ENCODE data around the gene ST3GAL5. TPM values are rescaled to one million over a fixed set of nuclear protein-coding genes. Genes with fewer than 3 reads are reported as not detected.

The ST3GAL5 gene
- 2.6 and 29.7 TPM in 2 replicates for total RNA-seq

DNA sequence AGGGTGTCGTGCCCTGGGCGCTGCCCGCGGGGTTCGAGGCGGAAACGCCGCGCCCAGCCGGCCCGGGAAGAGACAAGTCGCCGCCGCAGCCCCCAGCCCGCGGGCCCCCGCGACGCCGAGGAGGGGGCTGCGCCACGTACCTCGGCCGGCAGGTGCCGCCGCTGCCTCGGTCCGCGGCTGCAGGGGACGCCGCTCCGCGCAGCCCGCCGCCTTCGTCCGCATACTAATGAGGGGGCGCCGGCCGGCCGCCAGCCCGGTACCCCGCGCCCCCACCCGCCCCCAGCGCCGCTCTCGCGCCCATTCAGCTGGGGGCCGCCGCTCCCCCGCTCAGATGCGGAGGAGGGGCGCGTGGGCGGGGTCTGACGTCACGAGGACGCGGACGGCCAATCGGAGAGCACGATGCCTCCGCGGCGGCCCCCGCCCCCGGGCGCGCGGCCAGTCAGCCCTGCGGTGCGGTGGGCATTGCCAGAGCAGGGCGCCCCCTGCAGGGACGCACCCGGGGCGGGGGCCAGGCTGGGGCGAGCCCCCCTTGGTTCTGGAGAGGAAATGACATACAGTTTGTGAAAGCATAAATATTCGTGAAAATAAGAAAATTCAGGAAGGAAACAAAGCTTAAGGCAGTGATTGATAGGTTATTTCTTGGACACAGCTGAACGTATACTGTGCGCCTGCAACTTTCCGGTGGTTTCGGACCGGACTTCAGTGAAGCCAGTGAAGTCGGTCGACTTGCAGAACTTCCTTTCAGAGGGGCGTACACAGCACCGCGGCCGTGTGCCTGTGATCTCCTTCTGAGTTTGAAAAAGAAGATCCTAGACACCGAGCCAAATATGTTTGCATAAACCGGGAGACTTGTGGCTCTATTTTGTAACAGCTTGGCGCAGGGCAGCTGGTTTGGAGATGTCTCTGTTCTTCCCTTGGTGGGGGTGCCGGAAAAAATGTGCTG, at the start of gene ST3GAL5:
TSS of gene ST3GAL5 (minus strand) at position 307 of the 943 bp plus-strand sequence. CDS start at position 222, 85 bp downstream.
- no peaks in the 10 kb centered on the region for H3K27me3 ChIP-seq (ENCODE audit: control insufficient read depth, insufficient read depth, low read length)
- H3K36me3 ChIP-seq (ENCODE audit: control insufficient read depth, insufficient read depth, low read length), result no peaks in the 10 kb centered on the region
- FAIRE-seq, result no peak
- peak within 1 kb of the TSS; percentile 56 for H3K4me3 ChIP-seq (ENCODE audit: low read depth, low read length)
- TF ChIP-seq, protein P1, sequence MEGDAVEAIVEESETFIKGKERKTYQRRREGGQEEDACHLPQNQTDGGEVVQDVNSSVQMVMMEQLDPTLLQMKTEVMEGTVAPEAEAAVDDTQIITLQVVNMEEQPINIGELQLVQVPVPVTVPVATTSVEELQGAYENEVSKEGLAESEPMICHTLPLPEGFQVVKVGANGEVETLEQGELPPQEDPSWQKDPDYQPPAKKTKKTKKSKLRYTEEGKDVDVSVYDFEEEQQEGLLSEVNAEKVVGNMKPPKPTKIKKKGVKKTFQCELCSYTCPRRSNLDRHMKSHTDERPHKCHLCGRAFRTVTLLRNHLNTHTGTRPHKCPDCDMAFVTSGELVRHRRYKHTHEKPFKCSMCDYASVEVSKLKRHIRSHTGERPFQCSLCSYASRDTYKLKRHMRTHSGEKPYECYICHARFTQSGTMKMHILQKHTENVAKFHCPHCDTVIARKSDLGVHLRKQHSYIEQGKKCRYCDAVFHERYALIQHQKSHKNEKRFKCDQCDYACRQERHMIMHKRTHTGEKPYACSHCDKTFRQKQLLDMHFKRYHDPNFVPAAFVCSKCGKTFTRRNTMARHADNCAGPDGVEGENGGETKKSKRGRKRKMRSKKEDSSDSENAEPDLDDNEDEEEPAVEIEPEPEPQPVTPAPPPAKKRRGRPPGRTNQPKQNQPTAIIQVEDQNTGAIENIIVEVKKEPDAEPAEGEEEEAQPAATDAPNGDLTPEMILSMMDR (IDR thresholded peaks at IDR 0.05; ENCODE audit: insufficient read depth, low read length, severe bottlenecking), result peak; percentile 58
- peak; percentile 62 for DNase-seq (ENCODE audit: low read depth)

DNA sequence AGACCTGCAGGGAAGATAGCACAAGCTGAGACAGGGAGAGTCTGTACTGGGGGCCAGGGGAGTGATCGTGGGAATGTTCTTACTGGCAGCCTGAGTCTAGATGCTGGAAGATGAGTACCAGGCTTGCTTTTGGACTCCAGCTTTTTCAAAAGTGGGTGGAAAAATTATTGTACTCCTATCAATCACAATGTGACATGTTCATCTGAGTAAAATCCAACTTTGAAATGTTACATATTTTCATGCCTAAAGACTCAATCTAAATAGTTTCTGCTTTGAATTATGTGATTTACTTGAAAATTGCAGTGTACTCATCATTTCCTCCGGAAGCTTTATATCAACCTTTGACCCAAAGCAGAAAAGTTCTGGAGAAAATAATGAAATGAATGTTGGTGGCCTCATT, 49.7 kb upstream of the ST3GAL5 start:
- no peak overlapping the region for H3K4me3 ChIP-seq (ENCODE audit: low read depth, low read length)
- DNase-seq (ENCODE audit: low read depth) (no peak), FAIRE-seq (no peak)
- TF ChIP-seq, protein P1 (IDR thresholded peaks at IDR 0.05; ENCODE audit: insufficient read depth, low read length, severe bottlenecking), result no peak
- H3K27me3 ChIP-seq (ENCODE audit: control insufficient read depth, insufficient read depth, low read length), result no peaks in the 10 kb centered on the region
- H3K36me3 ChIP-seq (ENCODE audit: control insufficient read depth, insufficient read depth, low read length), result no peaks in the 10 kb centered on the region

DNA sequence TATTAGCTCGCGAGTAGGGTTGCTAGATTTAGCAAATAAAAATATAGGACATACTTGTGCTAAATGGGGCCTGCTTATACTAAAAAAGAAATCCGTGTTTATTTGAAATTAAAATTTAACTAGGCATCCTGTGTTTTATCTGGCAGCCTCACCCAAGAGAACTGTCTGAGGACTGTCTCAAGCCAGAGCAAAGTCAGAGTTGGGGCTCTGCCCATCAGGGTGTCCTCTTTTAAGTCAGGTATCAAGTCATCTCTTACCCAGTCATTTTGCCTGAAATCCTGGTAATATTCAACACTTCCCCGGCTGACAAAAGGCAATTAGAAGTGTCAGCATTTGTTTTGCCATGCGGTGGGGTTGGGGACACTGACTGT, 48.3 kb upstream of the ST3GAL5 start:
- Histone ChIP-seq H3K27me3 (ENCODE audit: control insufficient read depth, insufficient read depth, low read length) (no peaks in the 10 kb centered on the region), H3K36me3 (ENCODE audit: control insufficient read depth, insufficient read depth, low read length) (no peaks in the 10 kb centered on the region), H3K4me3 (ENCODE audit: low read depth, low read length) (no peak overlapping the region)
- TF ChIP-seq, protein P1 (IDR thresholded peaks at IDR 0.05; ENCODE audit: insufficient read depth, low read length, severe bottlenecking), result no peak
- FAIRE-seq (no peak), DNase-seq (ENCODE audit: low read depth) (no peak)

DNA sequence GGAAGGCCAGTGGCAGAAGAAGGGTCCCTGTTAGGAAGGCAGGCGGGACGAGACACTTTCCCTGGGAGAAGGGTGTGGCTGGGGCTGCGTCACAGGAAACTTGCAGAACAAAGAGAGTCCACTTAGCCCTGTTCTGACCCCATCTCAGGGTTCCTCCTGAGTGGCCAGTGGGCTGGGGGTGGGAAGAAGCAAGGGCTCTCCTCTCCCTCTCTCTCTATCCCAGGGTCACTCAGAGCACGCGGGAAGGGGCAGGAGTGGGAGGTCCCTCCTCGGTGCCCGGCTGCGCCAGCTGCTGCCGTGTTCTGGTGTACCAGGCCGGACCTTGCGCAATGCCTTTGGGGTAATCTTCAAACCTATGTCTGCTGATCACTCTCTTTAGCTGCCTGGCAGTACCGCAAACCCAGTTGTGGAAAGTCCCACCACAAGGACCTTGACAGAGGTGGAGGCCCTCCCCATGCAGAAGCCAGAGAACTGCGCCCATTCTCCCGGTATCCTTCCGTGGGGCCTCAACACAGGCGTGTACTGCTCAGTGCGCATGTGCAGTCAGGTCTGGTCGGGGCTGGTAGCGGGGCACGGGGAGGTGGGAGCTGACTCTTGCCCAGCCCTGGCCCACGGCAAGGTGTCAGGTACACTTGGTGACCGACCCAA, 47.8 kb upstream of the ST3GAL5 start:
- no peak for DNase-seq (ENCODE audit: low read depth)

DNA sequence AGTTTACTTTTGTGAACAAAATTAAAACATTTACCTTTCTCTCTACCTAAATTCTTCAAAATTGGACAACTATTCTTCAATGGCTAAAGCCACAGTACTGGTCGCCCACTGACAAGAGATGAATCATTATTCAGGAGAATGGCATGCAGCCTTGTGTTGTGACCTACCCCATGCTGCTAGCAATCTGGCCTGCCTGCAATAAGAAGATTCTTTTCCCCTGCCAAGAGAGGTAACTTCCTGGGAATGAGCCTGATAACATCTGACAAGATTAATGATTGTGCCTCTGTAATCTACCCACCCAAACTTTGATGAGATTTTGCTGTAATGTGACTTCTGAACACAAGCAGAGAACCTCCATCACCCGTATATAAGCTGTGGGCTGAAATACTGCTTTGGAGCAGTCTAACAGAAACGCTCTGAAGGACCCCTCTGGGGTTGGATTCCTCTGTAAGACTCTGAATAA, 47.0 kb upstream of the ST3GAL5 start:
- Histone ChIP-seq H3K4me3 (ENCODE audit: low read depth, low read length) (no peak overlapping the region), H3K27me3 (ENCODE audit: control insufficient read depth, insufficient read depth, low read length) (no peaks in the 10 kb centered on the region), H3K36me3 (ENCODE audit: control insufficient read depth, insufficient read depth, low read length) (no peaks in the 10 kb centered on the region)
- DNase-seq (ENCODE audit: low read depth), result peak; percentile 67
- no peak for FAIRE-seq
- TF ChIP-seq, protein P1 (IDR thresholded peaks at IDR 0.05; ENCODE audit: insufficient read depth, low read length, severe bottlenecking), result no peak

More for the DNA sequence above, 47.8 kb upstream of the ST3GAL5 start:
- no peak for FAIRE-seq
- TF ChIP-seq, protein P1 (IDR thresholded peaks at IDR 0.05; ENCODE audit: insufficient read depth, low read length, severe bottlenecking), result no peak
- H3K4me3 ChIP-seq (ENCODE audit: low read depth, low read length), result no peak overlapping the region
- H3K27me3 ChIP-seq (ENCODE audit: control insufficient read depth, insufficient read depth, low read length), result no peaks in the 10 kb centered on the region
- no peaks in the 10 kb centered on the region for H3K36me3 ChIP-seq (ENCODE audit: control insufficient read depth, insufficient read depth, low read length)
